GM19452 (cell line): ENCODE data around the gene NPPB.

Source experiments
- ATAC-seq: cut with Tn5 transposase; IDR thresholded peaks from one replicate; pipeline ENCODE4 v1.9.1; 2021; ENCODE audit not compliant: unreplicated experiment

The NPPB gene

GRCh38 chr1:11881749-11882441, 23.1 kb upstream of the NPPB start:
- ATAC-seq = no peak

GRCh38 chr1:11880911-11881748, 22.4 kb upstream of the NPPB start:
- ATAC-seq = no peak

GRCh38 chr1:11880181-11880575, 21.4 kb upstream of the NPPB start:
- ATAC-seq = no peak

GRCh38 chr1:11879311-11880180, 20.8 kb upstream of the NPPB start:
- no peak for ATAC-seq

- ATAC-seq = no peak
Measured at GRCh38 chr1:11878891-11879190, 20.1 kb upstream of the NPPB start.

- no peak for ATAC-seq
Measured at GRCh38 chr1:11878081-11878890, 19.5 kb upstream of the NPPB start.

GRCh38 chr1:11877074-11877473, 18.3 kb upstream of the NPPB start:
- ATAC-seq = no peak

GRCh38 chr1:11875094-11875493, 16.3 kb upstream of the NPPB start:
- no peak for ATAC-seq

- no peak for ATAC-seq
Measured at GRCh38 chr1:11874624-11875023, 15.9 kb upstream of the NPPB start.

- ATAC-seq = no peak
Measured at GRCh38 chr1:11874258-11874562, 15.5 kb upstream of the NPPB start.

- no peak for ATAC-seq
Measured at GRCh38 chr1:11873395-11874257, 14.9 kb upstream of the NPPB start.

- ATAC-seq = no peak
Measured at GRCh38 chr1:11872545-11872944, 13.8 kb upstream of the NPPB start.

GRCh38 chr1:11869650-11870207, 11.0 kb upstream of the NPPB start:
- no peak for ATAC-seq

- no peak for ATAC-seq
Measured at GRCh38 chr1:11869104-11869503, 10.4 kb upstream of the NPPB start.

- no peak for ATAC-seq
Measured at GRCh38 chr1:11868331-11868980, 9.7 kb upstream of the NPPB start.

GRCh38 chr1:11862890-11863289, 4.1 kb upstream of the NPPB start:
- ATAC-seq = no peak

- ATAC-seq = no peak
Measured at GRCh38 chr1:11860587-11860986, 1.8 kb upstream of the NPPB start.

- no peak for ATAC-seq
Measured at GRCh38 chr1:11860083-11860482, 1.3 kb upstream of the NPPB start.
